ENCODE measurements around the gene RBM28.

The RBM28 gene

DNA sequence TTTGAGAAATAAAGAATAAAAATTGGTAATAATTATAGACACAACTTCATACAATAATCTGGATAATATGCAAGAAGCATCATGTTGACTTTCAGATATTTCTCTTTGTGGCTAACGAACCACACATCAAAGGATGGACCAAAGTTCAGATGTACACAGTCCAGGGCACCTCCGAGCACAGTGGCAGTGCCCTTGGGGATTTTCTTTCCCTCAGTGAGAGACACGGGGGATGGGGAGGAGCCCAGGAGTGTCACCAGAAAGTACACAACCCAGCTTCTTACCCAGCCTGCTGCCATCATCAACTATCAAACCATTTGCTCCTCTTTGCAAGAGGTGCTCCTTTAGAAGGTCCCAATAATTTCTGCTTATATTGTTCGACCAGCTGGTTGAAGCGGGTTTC, 33.2 kb downstream of the RBM28 start:
- TF ChIP-seq, protein P1, sequence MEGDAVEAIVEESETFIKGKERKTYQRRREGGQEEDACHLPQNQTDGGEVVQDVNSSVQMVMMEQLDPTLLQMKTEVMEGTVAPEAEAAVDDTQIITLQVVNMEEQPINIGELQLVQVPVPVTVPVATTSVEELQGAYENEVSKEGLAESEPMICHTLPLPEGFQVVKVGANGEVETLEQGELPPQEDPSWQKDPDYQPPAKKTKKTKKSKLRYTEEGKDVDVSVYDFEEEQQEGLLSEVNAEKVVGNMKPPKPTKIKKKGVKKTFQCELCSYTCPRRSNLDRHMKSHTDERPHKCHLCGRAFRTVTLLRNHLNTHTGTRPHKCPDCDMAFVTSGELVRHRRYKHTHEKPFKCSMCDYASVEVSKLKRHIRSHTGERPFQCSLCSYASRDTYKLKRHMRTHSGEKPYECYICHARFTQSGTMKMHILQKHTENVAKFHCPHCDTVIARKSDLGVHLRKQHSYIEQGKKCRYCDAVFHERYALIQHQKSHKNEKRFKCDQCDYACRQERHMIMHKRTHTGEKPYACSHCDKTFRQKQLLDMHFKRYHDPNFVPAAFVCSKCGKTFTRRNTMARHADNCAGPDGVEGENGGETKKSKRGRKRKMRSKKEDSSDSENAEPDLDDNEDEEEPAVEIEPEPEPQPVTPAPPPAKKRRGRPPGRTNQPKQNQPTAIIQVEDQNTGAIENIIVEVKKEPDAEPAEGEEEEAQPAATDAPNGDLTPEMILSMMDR (IDR thresholded peaks at IDR 0.05), result no peak

DNA sequence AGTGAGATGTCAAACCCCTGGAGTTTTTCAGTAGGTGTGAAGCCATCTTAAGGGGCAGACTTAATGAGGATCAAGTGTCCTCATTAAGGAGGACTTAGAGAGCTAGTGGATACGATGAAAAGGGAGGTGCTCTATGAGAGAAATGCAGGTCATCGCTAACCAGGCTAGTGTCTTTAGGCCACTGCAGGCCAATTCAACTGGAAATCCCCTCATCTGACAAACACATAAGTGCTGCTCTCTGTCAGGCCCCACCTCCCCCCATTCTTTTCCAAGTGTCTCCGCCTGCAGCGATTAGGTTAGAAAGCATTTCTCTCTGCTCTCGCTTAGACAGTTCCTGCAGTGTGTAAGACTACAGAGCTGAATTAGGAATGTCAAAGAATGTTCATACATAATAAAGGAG, 33.7 kb downstream of the RBM28 start:
- TF ChIP-seq, protein P1 (IDR thresholded peaks at IDR 0.05), result no peak

DNA sequence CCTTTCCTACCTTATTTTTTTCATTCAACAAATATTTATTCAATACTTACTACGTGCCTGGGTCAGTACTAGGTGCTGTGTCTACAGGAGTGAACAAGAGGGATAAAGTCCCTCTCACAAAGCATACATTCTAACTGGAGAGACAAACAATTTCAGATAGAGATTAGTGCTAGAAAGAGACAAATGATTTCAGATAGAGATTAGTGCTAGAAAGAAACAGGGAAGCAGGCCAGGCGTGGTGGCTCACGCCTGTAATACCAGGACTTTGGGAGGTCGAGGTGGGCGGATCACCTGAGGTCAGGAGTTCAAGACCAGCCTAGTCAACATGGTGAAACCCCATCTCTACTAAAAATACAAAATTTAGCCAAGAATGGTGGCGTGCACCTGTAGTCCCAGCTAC, 34.6 kb downstream of the RBM28 start:
- TF ChIP-seq, protein P1 (IDR thresholded peaks at IDR 0.05), result no peak

DNA sequence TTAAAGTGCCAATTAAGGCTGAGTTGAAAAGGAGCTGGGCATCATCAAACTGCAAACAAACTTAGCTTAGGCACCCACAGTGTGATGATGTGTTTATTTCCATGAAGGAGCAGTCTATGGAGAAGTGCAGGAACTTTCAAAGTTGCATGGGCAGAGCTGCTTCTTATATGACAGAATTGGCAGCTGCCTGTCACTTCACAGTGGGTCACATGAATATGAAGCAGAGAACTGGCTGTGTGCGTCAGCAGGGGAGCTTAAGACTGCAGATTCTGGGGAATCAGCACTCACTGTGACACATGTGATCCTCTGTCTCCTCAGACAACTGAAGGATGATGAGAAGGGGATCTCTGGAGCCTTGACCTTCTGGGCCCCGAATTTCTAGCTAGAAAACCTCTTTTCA, 36.6 kb downstream of the RBM28 start:
- TF ChIP-seq, protein P1 (IDR thresholded peaks at IDR 0.05), result no peak

DNA sequence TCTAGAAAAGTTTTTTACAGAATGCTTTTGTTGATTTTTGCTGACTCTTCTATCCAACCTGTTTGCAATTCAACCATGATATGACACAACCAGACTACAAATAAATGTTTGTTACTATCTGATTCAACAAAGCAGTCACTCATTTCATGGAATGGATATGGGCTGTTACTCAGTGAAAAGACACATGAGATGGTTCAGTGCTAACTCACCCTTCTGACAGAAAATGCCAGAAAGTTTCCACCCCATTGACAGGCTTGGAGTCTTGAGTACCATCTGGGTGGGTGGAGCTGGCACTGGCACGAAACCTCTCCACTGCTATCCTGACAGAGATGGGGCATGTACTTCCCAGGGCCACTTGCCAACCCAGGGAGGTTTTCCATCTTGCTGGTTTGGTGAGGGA, 39.5 kb downstream of the RBM28 start:
- TF ChIP-seq, protein P1 (IDR thresholded peaks at IDR 0.05), result no peak

DNA sequence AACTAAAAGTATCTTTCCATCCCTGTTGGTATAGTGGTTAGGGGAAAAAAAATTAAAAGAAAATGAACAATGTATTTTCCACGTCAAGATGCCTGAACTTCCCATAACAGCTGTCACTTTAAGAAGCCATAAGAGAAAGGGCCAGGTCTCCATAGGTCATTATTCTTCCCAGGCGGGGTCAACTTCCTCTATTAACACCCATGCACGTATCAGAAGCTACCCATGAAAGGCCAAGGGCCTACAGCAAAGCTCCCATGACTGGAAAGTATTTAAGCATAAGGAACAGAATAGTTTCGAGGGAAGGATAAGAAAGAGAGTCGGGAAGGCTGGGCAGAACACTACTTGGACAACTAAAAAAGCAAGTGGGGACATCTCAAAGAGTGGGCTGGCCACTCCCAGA, 40.1 kb downstream of the RBM28 start:
- TF ChIP-seq, protein P1 (IDR thresholded peaks at IDR 0.05), result no peak

DNA sequence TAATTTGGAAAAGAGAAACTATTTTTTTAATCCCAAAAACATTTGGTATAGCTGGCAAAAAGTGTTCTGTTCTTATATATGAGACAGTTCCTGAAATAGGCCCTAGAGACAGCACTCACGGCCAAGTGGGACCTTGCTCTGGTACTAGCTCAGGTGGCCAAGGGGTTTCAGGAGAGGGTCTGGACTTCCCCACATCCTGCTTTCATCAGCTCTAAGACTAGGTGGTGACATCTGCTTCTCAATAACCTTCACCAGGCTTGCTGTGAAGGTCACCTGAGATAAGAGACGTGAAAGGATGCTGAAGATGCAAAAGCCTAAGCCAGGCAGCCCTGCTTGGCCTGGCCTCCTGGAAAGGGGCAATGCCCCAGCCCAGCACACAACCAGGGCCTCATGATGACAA, 40.6 kb downstream of the RBM28 start:
- TF ChIP-seq, protein P1 (IDR thresholded peaks at IDR 0.05), result no peak

DNA sequence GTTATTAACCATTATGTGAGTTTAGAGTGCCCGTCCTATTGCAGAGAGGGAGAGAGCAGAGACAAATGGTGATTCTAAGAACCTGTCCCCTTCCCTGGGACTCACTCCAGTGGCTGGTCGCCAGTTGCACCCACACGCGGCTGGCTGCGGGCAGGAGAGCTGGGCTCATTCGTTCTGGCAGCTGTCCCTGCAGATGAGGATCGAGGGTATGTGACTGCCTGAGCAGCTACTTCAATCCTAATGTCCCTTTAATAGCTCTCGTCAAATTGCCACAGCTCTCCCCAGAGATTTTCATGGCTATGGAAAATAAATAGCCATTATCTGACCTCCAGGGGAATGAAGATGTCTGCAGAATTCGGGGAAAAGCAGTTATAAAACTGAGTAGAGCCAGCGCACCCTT, 41.6 kb downstream of the RBM28 start:
- TF ChIP-seq, protein P1 (IDR thresholded peaks at IDR 0.05), result no peak

All from LNCAP (cell line).